ENCODE measurements around the gene TP53AIP1.

TP53AIP1 gene

GRCh38 chr11:128893578-128894285 is 48.9 kb downstream of the TP53AIP1 start:
- no peak for TF ChIP-seq CTCF (IDR thresholded peaks at IDR 0.05)

- TF ChIP-seq CTCF (IDR thresholded peaks at IDR 0.05) = no peak
These were observed 49.7 kb downstream of the TP53AIP1 start for GRCh38 chr11:128892866-128893565.

- no peak for TF ChIP-seq CTCF (IDR thresholded peaks at IDR 0.05)
These were observed 50.7 kb downstream of the TP53AIP1 start for GRCh38 chr11:128891913-128892398.

GRCh38 chr11:128890543-128891368 is 51.9 kb downstream of the TP53AIP1 start, which contains the start of gene KCNJ5:
KCNJ5 (plus strand) TSS chr11:128891356; CDS start chr11:128911274, 19,918 bp downstream.
- no peak for TF ChIP-seq CTCF (IDR thresholded peaks at IDR 0.05)

- TF ChIP-seq CTCF (IDR thresholded peaks at IDR 0.05) = no peak
These were observed 52.5 kb downstream of the TP53AIP1 start for GRCh38 chr11:128890216-128890542.

- TF ChIP-seq CTCF (IDR thresholded peaks at IDR 0.05) = no peak
These were observed 52.9 kb downstream of the TP53AIP1 start for GRCh38 chr11:128889657-128890213.
